SK-MEL-5 (cell line): Measurements from ENCODE around the gene SMR3A. TPM values are rescaled to one million over a fixed set of nuclear protein-coding genes. Genes with fewer than 3 reads are reported as not detected.

Experiments
- DNase-seq: peaks from one replicate; pipeline ENCODE4 v3.0.0-alpha.2; 2016; ENCODE audit warnings: low read depth, low spot score
- in situ Hi-C: cut with HindIII; loops from 2 replicates; pipeline ENCODE4 v1.10.0; 2016; ENCODE audit warnings: low sequenced_read_pairs, high pct_unique_total_duplicates, low pct_unique_long_range_greater_than_20kb
- total RNA-seq: library from RNA; depleted of rRNA; stranded (reverse); fragments of >200 nt; shearing (Covaris generic); gene quantifications from 2 replicates; pipeline ENCODE4 v1.2.3, GENCODE V29; 2014; rRNA removed

The SMR3A gene
- total RNA-seq, 1 experiment from 2014 or later: not detected

- no peak for DNase-seq
- in situ Hi-C loops: no loop called here
These were observed 38.8 kb downstream of the SMR3A start for GRCh38 chr4:70399319-70399718.

DNA sequence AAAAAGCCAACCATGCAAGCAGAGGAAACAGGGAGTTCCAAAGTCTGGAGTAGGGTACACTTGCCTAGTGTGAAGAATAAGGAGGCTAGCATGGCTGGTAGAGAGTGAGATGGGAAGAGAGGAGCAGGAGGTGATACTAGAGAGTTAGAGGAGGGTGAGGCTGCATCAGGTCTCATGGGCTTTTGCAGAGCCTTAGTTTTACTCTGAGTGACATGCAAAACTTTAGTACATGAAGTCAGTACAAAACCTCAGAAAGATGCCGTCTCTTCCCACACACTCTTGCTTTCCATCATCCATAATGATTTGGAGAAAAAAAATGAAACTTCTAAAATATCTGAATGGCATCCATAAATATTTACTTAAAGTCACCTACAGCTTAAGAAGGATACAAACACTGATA lies 42.2 kb downstream of the SMR3A start:
- no peak for DNase-seq
- in situ Hi-C loops: no loop called here

GRCh38 chr4:70405765-70406164 lies 45.2 kb downstream of the SMR3A start:
- DNase-seq: no peak
- in situ Hi-C loops: no loop called here

Other genes with a start within 250 kb of the SMR3A start
- not detected in 2 replicates for gene PRR27, start 206.5 kb upstream of the SMR3A start, total RNA-seq
- not detected in 2 replicates for gene ODAM, start 165.0 kb upstream of the SMR3A start, total RNA-seq
- not detected in 2 replicates for gene FDCSP, start 134.6 kb upstream of the SMR3A start, total RNA-seq
- gene CSN3, start 118.2 kb upstream of the SMR3A start, total RNA-seq: not detected in 2 replicates
- not detected in 2 replicates for gene CABS1, start 25.8 kb upstream of the SMR3A start, total RNA-seq
- not detected in 2 replicates for gene SMR3B, start 22.4 kb downstream of the SMR3A start, total RNA-seq
- gene OPRPN, start 37.2 kb downstream of the SMR3A start, total RNA-seq: not detected in 2 replicates
- 0.69 TPM in 2 replicates for gene MUC7, start 111.4 kb downstream of the SMR3A start, total RNA-seq
- not detected in 2 replicates for gene AMTN, start 157.8 kb downstream of the SMR3A start, total RNA-seq
- gene AMBN, start 231.5 kb downstream of the SMR3A start, total RNA-seq: 0.13 TPM in 1 of 2 replicates, not detected in the other